Cardiac muscle cell (in vitro differentiated cells and primary cell): Measurements from ENCODE around the gene MAEL. TPM values are rescaled to one million over a fixed set of nuclear protein-coding genes. Genes with fewer than 3 reads are reported as not detected.

Source experiments
- DNase-seq, 2 donors: peaks; one replicate each; pipeline versions ENCODE4 v3.0.0 to v3.0.0-alpha.2; 2010 to 2017; ENCODE audit warnings: low read depth in 1 of 2, low spot score in 1 of 2
- H3K27ac ChIP-seq: fragments of 200-600 bp; sonication (generic); 2 replicates; pipeline ENCODE4 v1.5.1; 2016
- H3K27me3 ChIP-seq: fragments of 200-600 bp; sonication (generic); 2 replicates; pipeline ENCODE4 v1.6.0; 2016; ENCODE audit warnings: control low read depth
- H3K36me3 ChIP-seq: fragments of 200-600 bp; sonication (generic); 2 replicates; pipeline ENCODE4 v1.5.1; 2016; ENCODE audit warnings: control low read depth
- H3K4me1 ChIP-seq: fragments of 200-600 bp; sonication (generic); 2 replicates; pipeline ENCODE4 v1.8.1; 2017; ENCODE audit warnings: low read depth, mild to moderate bottlenecking, mixed run types
- H3K4me3 ChIP-seq: fragments of 200-600 bp; sonication (generic); 2 replicates; pipeline ENCODE4 v1.5.1; 2016; ENCODE audit warnings: mild to moderate bottlenecking
- H3K9me3 ChIP-seq: fragments of 200-600 bp; sonication (generic); 2 replicates; pipeline ENCODE4 v1.5.1; 2017; ENCODE audit warnings: low read depth, mild to moderate bottlenecking, control low read depth
- polyA plus RNA-seq: library from polyadenylated mRNA; unstranded; fragments of >200 nt; fragmentation: Nextera tagmentation; extraction: Ambion mirVana; gene quantifications from 2 replicates; pipeline ENCODE4 v1.2.1, GENCODE V29; 2016
- total RNA-seq: library from RNA; depleted of rRNA; stranded (reverse); fragments of >200 nt; gene quantifications from 2 replicates; pipeline ENCODE4 v1.2.3, GENCODE V29; 2016
- TF ChIP-seq, protein P1 (sequence below): IDR thresholded peaks from 2 replicates; pipeline ENCODE4 v1.5.1; 2012; ENCODE audit warnings: low read depth, mild to moderate bottlenecking, low read length

MAEL gene
- total and polyA plus RNA-seq, 2 experiments from 2014 or later, result 0.63 to 0.79 TPM

DNA sequence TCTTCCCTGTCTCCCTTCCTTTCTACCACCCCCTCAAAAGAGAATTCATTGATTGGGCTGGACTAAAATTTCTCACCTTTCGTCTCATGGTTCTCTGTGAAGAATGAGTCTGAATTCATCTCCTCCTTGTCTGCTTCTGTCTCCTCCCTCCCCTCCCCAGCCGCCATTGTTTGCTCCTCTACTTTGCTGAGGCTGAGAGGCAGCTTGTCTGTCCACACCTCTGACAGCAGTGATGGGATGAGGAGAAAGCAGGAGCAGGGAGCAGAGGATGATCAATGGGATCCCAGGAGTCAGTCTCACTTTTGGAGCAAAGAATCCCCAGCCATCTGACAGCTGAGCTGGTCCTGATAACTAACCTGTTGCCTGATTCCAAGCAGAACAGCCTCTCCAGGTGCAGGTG is 16.3 kb upstream of the MAEL start:
- H3K27me3 ChIP-seq, result peaks cover 35% of the 10 kb centered on the region
- no peak overlapping the region for H3K27ac ChIP-seq

GRCh38 chr1:166974647-166975345 is 14.3 kb upstream of the MAEL start:
- H3K27me3 ChIP-seq, result peaks cover 54% of the 10 kb centered on the region
- DNase-seq, result no peak

More for the DNA sequence above, 16.3 kb upstream of the MAEL start:
- no peaks in the 10 kb centered on the region for H3K36me3 ChIP-seq
- H3K4me3 ChIP-seq, result no peak overlapping the region
- TF ChIP-seq, protein P1, sequence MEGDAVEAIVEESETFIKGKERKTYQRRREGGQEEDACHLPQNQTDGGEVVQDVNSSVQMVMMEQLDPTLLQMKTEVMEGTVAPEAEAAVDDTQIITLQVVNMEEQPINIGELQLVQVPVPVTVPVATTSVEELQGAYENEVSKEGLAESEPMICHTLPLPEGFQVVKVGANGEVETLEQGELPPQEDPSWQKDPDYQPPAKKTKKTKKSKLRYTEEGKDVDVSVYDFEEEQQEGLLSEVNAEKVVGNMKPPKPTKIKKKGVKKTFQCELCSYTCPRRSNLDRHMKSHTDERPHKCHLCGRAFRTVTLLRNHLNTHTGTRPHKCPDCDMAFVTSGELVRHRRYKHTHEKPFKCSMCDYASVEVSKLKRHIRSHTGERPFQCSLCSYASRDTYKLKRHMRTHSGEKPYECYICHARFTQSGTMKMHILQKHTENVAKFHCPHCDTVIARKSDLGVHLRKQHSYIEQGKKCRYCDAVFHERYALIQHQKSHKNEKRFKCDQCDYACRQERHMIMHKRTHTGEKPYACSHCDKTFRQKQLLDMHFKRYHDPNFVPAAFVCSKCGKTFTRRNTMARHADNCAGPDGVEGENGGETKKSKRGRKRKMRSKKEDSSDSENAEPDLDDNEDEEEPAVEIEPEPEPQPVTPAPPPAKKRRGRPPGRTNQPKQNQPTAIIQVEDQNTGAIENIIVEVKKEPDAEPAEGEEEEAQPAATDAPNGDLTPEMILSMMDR, result no peak
- H3K9me3 ChIP-seq, result no peaks in the 10 kb centered on the region
- H3K4me1 ChIP-seq, result peaks cover 17% of the 10 kb centered on the region
- peak in 1 of 2 donors; percentile 18 for DNase-seq

GRCh38 chr1:166975361-166976129 is 13.5 kb upstream of the MAEL start, which contains the start of gene ILDR2:
TSS of gene ILDR2 (minus strand) at chr1:166975540. CDS start at chr1:166975268, 272 bp downstream.
- no peaks in the 10 kb centered on the region for H3K36me3 ChIP-seq
- TF ChIP-seq, protein P1, result no peak
- no peak within 1 kb of the TSS for H3K27ac ChIP-seq
- peaks cover 17% of the 10 kb centered on the region for H3K4me1 ChIP-seq
- H3K9me3 ChIP-seq, result no peaks in the 10 kb centered on the region
- peak; percentile 34 to 73 for DNase-seq
- peak within 1 kb of the TSS; percentile 71 for H3K4me3 ChIP-seq
- peaks cover 62% of the 10 kb centered on the region for H3K27me3 ChIP-seq

More at GRCh38 chr1:166974647-166975345, 14.3 kb upstream of the MAEL start:
- peak overlapping the region; percentile 71 for H3K4me3 ChIP-seq
- H3K9me3 ChIP-seq, result no peaks in the 10 kb centered on the region
- H3K4me1 ChIP-seq, result peaks cover 17% of the 10 kb centered on the region
- no peak overlapping the region for H3K27ac ChIP-seq
- H3K36me3 ChIP-seq, result no peaks in the 10 kb centered on the region
- TF ChIP-seq, protein P1, result no peak

GRCh38 chr1:166977951-166978350 is 11.1 kb upstream of the MAEL start:
- Histone ChIP-seq H3K36me3 (no peaks in the 10 kb centered on the region), H3K4me1 (peaks cover 9% of the 10 kb centered on the region), H3K27me3 (peaks cover 77% of the 10 kb centered on the region), H3K4me3 (no peak overlapping the region), H3K27ac (no peak overlapping the region), H3K9me3 (no peaks in the 10 kb centered on the region)
- DNase-seq, result no peak
- TF ChIP-seq, protein P1, result no peak

DNA sequence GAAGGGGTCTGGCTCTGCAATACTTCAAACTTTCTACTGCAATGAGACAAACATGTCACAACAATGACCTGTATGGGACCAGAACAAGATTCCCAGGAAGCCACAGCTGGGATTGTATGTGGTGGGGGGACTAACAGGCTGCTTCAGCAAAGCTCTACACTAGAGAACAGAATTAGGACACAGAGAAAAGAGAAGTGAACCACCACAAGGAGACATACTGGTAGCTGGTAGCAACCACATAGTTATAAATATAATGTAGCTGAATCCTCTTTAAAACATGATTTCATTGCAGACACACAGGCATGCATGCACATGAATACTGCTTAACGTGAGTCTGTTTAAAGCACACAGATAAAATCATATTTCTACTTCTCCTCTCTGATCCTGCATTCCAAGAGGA is 10.3 kb upstream of the MAEL start:
- DNase-seq, result no peak
- H3K4me3 ChIP-seq, result no peak overlapping the region
- peaks cover 73% of the 10 kb centered on the region for H3K27me3 ChIP-seq
- TF ChIP-seq, protein P1, result no peak
- H3K27ac ChIP-seq, result no peak overlapping the region
- H3K4me1 ChIP-seq, result peaks cover under 1% of the 10 kb centered on the region
- H3K9me3 ChIP-seq, result no peaks in the 10 kb centered on the region
- H3K36me3 ChIP-seq, result no peaks in the 10 kb centered on the region
